ENCODE measurements around the gene RAET1E. TPM values are rescaled to one million over a fixed set of nuclear protein-coding genes. Genes with fewer than 3 reads are reported as not detected.
"Not testable (repeated sequence)": the region's sequence is repeated elsewhere in the genome, so short reads cannot be mapped to it uniquely, and the experiment has no call there.

RAET1E gene
- total and polyA plus RNA-seq, 7 donors = 0.04 to 17.2 (median 3.1) TPM

- no peaks in the 10 kb centered on the region for H3K9me3 ChIP-seq
- WGBS, 3 donors = 7 to 28% (median 22%) methylated on average over 3 of the region's 3 CpGs
- intact Hi-C loops (cut with DNase I) = loop anchor here in 1 of 2 donors (10.0 kb wide), 1 partner anchor 185 kb away; the partner anchor contains the start of genes NUP43 and PCMT1
- TF ChIP-seq CTCF (IDR thresholded peaks at IDR 0.05) = no peak
- H3K4me1 ChIP-seq = no peaks in the 10 kb centered on the region
- no peak overlapping the region for H3K4me3 ChIP-seq
- no peak for ATAC-seq
- no peaks in the 10 kb centered on the region for H3K36me3 ChIP-seq (ENCODE audit: insufficient read depth in 1 of 2, low read depth in 1 of 2)
- H3K27me3 ChIP-seq (ENCODE audit: insufficient read depth in 3 of 3, low read length in 2 of 3) = peaks cover 2 to 21% (median 3%) of the 10 kb centered on the region in 3 donors
- H3K27ac ChIP-seq = no peak overlapping the region
- DNase-seq = no peak
These were observed 31.5 kb upstream of the RAET1E start for GRCh38 chr6:149929422-149929821.

- not testable (repeated sequence) for ATAC-seq; H3K4me3 ChIP-seq; DNase-seq; H3K27ac ChIP-seq; H3K36me3 ChIP-seq (ENCODE audit: insufficient read depth in 1 of 2, low read depth in 1 of 2); H3K4me1 ChIP-seq; H3K9me3 ChIP-seq
- H3K27me3 ChIP-seq (ENCODE audit: insufficient read depth in 3 of 3, low read length in 2 of 3) = peaks cover 3 to 18% (median 4%) of the 10 kb centered on the region in 3 donors
- WGBS, 3 donors = 82 to 85% (median 82%) methylated on average over 4 of the region's 4 CpGs
- intact Hi-C loops (cut with DNase I) = loop anchor here (2.0 to 10.0 kb wide), 2 partner anchors 92 to 182 kb away; partner anchors contain the start of genes NUP43 (in 1 of the 2) and PCMT1 (in 1 of the 2)
These were observed 29.1 kb upstream of the RAET1E start for GRCh38 chr6:149927025-149927424.

GRCh38 chr6:149925974-149926777, 28.3 kb upstream of the RAET1E start:
- intact Hi-C loops (cut with DNase I) = loop anchor here (2.0 to 10.0 kb wide), 2 partner anchors 91 to 181 kb away; partner anchors contain the start of genes NUP43 (in 1 of the 2) and PCMT1 (in 1 of the 2)
- peak overlapping the region; percentile 65 for H3K4me3 ChIP-seq
- peak; percentile 93 to 95 (median 94) for ATAC-seq

GRCh38 chr6:149925253-149925973, 27.5 kb upstream of the RAET1E start:
- intact Hi-C loops (cut with DNase I) = loop anchor here in 1 of 2 donors (10.0 kb wide), 1 partner anchor 181 kb away; the partner anchor contains the start of genes NUP43 and PCMT1
- Histone ChIP-seq H3K36me3 (ENCODE audit: insufficient read depth in 1 of 2, low read depth in 1 of 2) (no peaks in the 10 kb centered on the region), H3K27ac (no peak overlapping the region), H3K9me3 (no peaks in the 10 kb centered on the region), H3K27me3 (ENCODE audit: insufficient read depth in 3 of 3, low read length in 2 of 3) (peaks cover 0 to 25% (median 4%) of the 10 kb centered on the region in 3 donors), H3K4me3 (peak overlapping the region; percentile 65), H3K4me1 (no peaks in the 10 kb centered on the region)
- ATAC-seq = peak; percentile 9 to 53 (median 33)
- TF ChIP-seq CTCF (IDR thresholded peaks at IDR 0.05) = no peak
- WGBS, 3 donors = 13 to 23% (median 19%) methylated on average over 23 to 34 of the region's 34 CpGs
- DNase-seq = peak; percentile 36 to 70

More at GRCh38 chr6:149925974-149926777, 28.3 kb upstream of the RAET1E start:
- H3K27ac ChIP-seq = no peak overlapping the region
- no peaks in the 10 kb centered on the region for H3K9me3 ChIP-seq
- DNase-seq = peak; percentile 91 to 93
- 3 to 4% (median 4%) methylated on average over 29 to 31 of the region's 31 CpGs for WGBS, 3 donors
- TF ChIP-seq CTCF (IDR thresholded peaks at IDR 0.05) = peak; percentile 82
- no peaks in the 10 kb centered on the region for H3K4me1 ChIP-seq
- peaks cover 0 to 23% (median 4%) of the 10 kb centered on the region in 3 donors for H3K27me3 ChIP-seq (ENCODE audit: insufficient read depth in 3 of 3, low read length in 2 of 3)
- H3K36me3 ChIP-seq (ENCODE audit: insufficient read depth in 1 of 2, low read depth in 1 of 2) = no peaks in the 10 kb centered on the region

- Histone ChIP-seq H3K4me3 (no peak overlapping the region), H3K27me3 (ENCODE audit: insufficient read depth in 3 of 3, low read length in 2 of 3) (peaks cover 0 to 22% (median 4%) of the 10 kb centered on the region in 3 donors), H3K9me3 (no peaks in the 10 kb centered on the region), H3K27ac (no peak overlapping the region), H3K4me1 (no peaks in the 10 kb centered on the region), H3K36me3 (ENCODE audit: insufficient read depth in 1 of 2, low read depth in 1 of 2) (no peaks in the 10 kb centered on the region)
- DNase-seq (peak in 1 of 2 donors; percentile 40), ATAC-seq (no peak)
- 82 to 96% (median 88%) methylated on average over 4 of the region's 4 CpGs for WGBS, 3 donors
- intact Hi-C loops (cut with DNase I) = loop anchor here in 1 of 2 donors (10.0 kb wide), 1 partner anchor 180 kb away; the partner anchor contains the start of genes NUP43 and PCMT1
- TF ChIP-seq CTCF (IDR thresholded peaks at IDR 0.05) = no peak
These were observed 27.0 kb upstream of the RAET1E start for GRCh38 chr6:149924933-149925252.
